HUES6 (cell line): ENCODE measurements around the gene DYNC1LI2.
A peak's percentile ranks its signal among the peaks of the same experiment; 100 is the strongest.

Experiments
- H3K27ac ChIP-seq: 2 replicates; pipeline ENCODE4 v1.7.0; 2013; ENCODE audit warnings: low read depth, mild to moderate bottlenecking, low read length, inconsistent platforms
- H3K27me3 ChIP-seq: 2 replicates; pipeline ENCODE4 v1.6.1; 2013; ENCODE audit warnings: low read length; ENCODE audit not compliant: control insufficient read depth, insufficient read depth
- H3K36me3 ChIP-seq: 2 replicates; pipeline ENCODE4 v1.6.1; 2013; ENCODE audit warnings: low read length; ENCODE audit not compliant: control insufficient read depth, insufficient read depth
- H3K4me1 ChIP-seq: 2 replicates; pipeline ENCODE4 v1.6.1; 2013; ENCODE audit warnings: low read length; ENCODE audit not compliant: control insufficient read depth, insufficient read depth
- H3K4me3 ChIP-seq: 2 replicates; pipeline ENCODE4 v1.5.1; 2013; ENCODE audit warnings: low read depth, low read length
- H3K9ac ChIP-seq: one replicate; pipeline ENCODE4 v1.6.1; 2013; ENCODE audit warnings: mild to moderate bottlenecking, low read length
- H3K9me3 ChIP-seq: 2 replicates; pipeline ENCODE4 v1.6.1; 2013; ENCODE audit warnings: low read depth, low read length; ENCODE audit not compliant: control insufficient read depth, insufficient read depth

The DYNC1LI2 gene

DNA sequence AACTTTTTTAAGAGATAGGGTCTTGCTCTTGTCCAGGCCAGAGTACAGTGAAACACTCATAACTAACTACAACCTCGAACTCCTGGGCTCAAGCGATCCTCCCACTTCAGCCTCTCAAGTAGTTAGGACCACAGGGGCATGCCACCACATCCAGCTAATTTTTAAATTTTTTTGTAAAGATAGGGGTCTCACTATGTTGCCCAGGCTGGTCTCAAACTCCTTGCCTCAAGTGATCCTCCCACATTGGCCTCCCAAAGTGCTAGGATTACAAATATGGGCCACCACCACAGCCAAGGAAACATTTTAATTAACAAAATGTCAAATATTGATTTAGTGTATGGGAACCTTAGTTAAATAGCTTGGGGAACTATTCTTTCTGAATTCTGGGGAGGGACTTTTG, 2.8 kb upstream of the DYNC1LI2 start:
- Histone ChIP-seq H3K4me1 (peaks cover 11% of the 10 kb centered on the region), H3K27ac (no peak overlapping the region), H3K27me3 (no peaks in the 10 kb centered on the region; the same call in 1 of the 2 replicates), H3K9me3 (no peaks in the 10 kb centered on the region), H3K9ac (no peak overlapping the region), H3K36me3 (peaks cover 18% of the 10 kb centered on the region), H3K4me3 (no peak overlapping the region)

DNA sequence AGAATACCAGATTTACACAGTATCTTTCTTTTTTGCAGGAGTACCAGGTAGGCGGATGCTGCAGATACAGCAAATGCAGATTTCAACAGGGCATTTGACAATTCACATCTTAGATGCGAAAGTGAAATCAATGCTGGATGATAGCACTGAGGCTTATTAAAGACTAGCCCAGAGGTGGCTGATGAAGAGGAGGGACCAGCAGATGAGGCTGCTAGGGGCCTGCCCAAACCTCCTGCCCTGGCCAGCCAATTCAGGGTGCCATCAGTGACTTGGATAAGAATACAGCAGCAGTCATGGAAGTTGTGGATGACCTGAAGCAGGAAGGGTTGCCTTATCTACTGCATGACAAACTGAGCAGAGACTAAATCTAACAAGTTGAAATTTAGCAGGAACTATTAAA, 1.5 kb upstream of the DYNC1LI2 start:
- H3K4me3 ChIP-seq: no peak overlapping the region
- peaks cover 30% of the 10 kb centered on the region for H3K36me3 ChIP-seq
- H3K27me3 ChIP-seq: no peaks in the 10 kb centered on the region; the same call in 1 of the 2 replicates
- no peaks in the 10 kb centered on the region for H3K9me3 ChIP-seq
- H3K9ac ChIP-seq: no peak overlapping the region
- no peak overlapping the region for H3K27ac ChIP-seq
- H3K4me1 ChIP-seq: peaks cover 11% of the 10 kb centered on the region

DNA sequence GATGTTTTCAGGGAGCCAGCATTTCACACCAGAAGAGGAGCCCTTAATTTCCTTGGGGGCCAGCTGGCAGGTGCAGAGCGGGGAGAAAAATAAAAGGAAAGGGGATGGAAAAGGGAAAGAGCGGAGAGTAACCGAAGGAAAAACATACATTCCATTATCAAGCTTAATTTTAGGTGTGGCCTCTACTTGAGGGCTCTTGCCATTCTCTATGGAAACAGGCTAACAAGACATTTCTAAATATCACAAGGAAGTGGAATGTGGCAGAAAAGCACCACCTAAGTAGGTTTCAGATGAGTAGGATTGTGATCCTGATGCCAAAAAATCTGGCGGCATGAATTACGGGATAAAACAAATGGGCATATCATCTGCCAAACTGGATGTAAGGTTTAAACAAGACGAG, 970 bp upstream of the DYNC1LI2 start:
- no peak overlapping the region for H3K4me3 ChIP-seq
- peaks cover 36% of the 10 kb centered on the region for H3K36me3 ChIP-seq
- peaks cover 11% of the 10 kb centered on the region for H3K4me1 ChIP-seq
- H3K27ac ChIP-seq: no peak overlapping the region
- H3K27me3 ChIP-seq: no peaks in the 10 kb centered on the region; the same call in 1 of the 2 replicates
- no peaks in the 10 kb centered on the region for H3K9me3 ChIP-seq
- H3K9ac ChIP-seq: no peak overlapping the region

DNA sequence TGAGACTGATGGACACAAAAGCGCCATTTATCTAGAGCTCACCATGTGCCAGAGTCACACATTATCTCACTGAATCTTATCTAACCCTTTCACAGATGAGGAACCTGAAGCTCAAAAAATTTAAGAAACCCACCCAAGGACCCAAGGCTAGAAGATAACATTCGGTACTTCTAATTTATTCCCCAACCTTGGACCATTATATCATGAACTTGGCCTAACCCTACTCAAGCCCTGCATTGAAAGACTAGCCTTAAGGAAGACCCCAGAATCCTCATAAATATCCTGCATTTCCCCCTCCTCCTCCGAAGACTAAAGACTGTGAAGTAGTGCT, 548 bp upstream of the DYNC1LI2 start:
- peaks cover 40% of the 10 kb centered on the region for H3K36me3 ChIP-seq
- no peaks in the 10 kb centered on the region for H3K9me3 ChIP-seq
- H3K9ac ChIP-seq: peak overlapping the region; percentile 98
- H3K27me3 ChIP-seq: no peaks in the 10 kb centered on the region; the same call in 1 of the 2 replicates
- H3K4me1 ChIP-seq: peaks cover 11% of the 10 kb centered on the region
- H3K4me3 ChIP-seq: peak overlapping the region; percentile 100
- no peak overlapping the region for H3K27ac ChIP-seq

DNA sequence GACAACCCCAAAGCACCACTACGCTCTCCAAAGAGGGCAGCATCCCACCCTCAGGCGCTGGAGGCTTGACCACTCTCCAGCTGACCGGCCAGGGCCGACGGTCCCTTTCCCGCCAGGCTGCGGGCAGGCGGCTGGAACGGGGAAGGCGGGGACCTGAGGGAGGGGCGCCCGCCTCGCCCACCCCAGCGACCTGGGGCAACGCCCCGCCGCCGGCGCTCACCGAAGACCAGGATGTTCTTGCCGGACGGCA, 431 bp downstream of the DYNC1LI2 start:
- Histone ChIP-seq H3K27ac (peak overlapping the region; percentile 96), H3K27me3 (no peaks in the 10 kb centered on the region; the same call in 1 of the 2 replicates), H3K36me3 (peaks cover 50% of the 10 kb centered on the region), H3K4me3 (peak overlapping the region; percentile 100), H3K9me3 (no peaks in the 10 kb centered on the region), H3K4me1 (peaks cover 11% of the 10 kb centered on the region), H3K9ac (peak overlapping the region; percentile 98)

DNA sequence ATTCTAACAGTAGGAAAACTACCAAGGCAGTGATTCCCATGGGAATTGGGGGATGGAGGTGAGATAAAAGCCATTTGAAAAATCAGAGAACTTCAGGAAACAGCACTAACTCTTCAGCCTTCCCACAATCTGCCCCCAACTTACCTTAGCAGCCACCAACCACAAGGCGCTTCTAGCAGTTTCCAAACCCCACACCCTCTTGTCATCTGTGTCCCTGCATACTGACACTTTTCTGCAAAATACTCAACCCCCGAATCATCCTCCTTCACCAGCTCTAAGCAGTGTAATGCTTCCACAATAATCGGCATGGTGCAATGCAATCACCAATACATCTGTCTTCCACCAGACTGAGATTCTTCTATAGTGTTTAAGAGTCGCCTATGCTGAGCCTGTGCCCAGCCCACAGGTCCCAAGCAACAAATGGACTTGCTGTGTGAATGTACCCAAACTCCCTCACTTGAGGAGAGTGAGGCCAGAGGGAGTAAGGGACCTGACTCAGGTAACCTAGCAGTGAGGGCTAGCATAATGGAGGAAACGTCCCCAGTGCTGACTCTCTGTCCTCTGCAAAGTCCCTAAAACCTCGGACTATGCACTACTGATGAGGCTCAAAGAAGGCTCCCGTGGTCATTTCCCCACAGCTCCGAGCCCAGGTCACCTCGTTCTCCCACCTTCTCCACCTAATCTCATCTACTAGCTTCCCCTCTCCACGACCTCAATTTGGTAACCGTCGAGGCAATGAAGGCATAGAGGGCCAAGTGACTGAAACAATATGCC, 943 bp downstream of the DYNC1LI2 start:
- Histone ChIP-seq H3K9me3 (no peaks in the 10 kb centered on the region), H3K9ac (peak overlapping the region; percentile 98), H3K4me3 (peak overlapping the region; percentile 100), H3K27ac (peak overlapping the region; percentile 96; the same call in 1 of the 2 replicates), H3K4me1 (peaks cover 11% of the 10 kb centered on the region), H3K36me3 (peaks cover 54% of the 10 kb centered on the region), H3K27me3 (no peaks in the 10 kb centered on the region; the same call in 1 of the 2 replicates)

DNA sequence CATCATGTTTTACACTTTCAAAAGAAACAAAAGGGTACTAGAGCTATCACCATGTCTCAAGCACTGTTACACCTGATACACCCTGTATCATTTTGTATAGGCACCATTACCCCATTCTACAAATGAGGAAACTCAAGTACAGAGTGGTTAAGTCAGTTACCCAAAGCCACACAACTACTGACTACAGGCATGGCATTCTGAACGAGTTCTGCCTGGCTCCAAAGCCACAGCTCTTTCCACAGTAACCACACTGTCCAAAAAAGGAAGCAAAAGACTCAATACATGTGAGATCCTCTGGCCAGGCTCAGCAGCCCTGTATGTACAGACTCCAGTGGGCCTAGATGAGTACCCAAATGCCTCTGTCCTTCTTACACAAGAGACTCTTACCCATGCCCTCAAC, 4.7 kb downstream of the DYNC1LI2 start:
- no peaks in the 10 kb centered on the region for H3K27me3 ChIP-seq
- H3K9me3 ChIP-seq: no peaks in the 10 kb centered on the region
- H3K27ac ChIP-seq: no peak overlapping the region
- H3K4me1 ChIP-seq: peaks cover 8% of the 10 kb centered on the region
- H3K4me3 ChIP-seq: no peak overlapping the region
- no peak overlapping the region for H3K9ac ChIP-seq
- H3K36me3 ChIP-seq: peaks cover 92% of the 10 kb centered on the region

DNA sequence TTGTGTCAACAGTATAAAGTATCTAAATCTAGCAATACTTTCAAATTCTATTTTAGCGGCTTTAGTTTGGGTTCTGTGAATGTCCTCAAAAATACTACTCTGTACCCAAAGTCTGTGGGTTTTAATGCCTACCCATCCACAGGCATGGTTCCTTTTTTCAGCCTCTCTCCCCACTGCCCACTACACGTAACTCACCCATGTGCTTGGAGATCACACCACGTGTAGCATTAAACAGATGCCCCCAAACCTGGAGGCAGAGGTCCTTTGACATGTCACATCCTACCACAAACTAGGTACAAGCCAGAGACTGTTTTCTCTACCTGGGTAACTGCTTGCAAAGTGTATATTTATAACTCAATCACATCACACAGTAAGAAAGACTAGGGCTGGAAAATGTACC, 5.4 kb downstream of the DYNC1LI2 start:
- Histone ChIP-seq H3K4me1 (peaks cover 8% of the 10 kb centered on the region), H3K27ac (no peak overlapping the region), H3K4me3 (no peak overlapping the region), H3K36me3 (peaks cover 98% of the 10 kb centered on the region), H3K9ac (no peak overlapping the region), H3K27me3 (no peaks in the 10 kb centered on the region), H3K9me3 (no peaks in the 10 kb centered on the region)

DNA sequence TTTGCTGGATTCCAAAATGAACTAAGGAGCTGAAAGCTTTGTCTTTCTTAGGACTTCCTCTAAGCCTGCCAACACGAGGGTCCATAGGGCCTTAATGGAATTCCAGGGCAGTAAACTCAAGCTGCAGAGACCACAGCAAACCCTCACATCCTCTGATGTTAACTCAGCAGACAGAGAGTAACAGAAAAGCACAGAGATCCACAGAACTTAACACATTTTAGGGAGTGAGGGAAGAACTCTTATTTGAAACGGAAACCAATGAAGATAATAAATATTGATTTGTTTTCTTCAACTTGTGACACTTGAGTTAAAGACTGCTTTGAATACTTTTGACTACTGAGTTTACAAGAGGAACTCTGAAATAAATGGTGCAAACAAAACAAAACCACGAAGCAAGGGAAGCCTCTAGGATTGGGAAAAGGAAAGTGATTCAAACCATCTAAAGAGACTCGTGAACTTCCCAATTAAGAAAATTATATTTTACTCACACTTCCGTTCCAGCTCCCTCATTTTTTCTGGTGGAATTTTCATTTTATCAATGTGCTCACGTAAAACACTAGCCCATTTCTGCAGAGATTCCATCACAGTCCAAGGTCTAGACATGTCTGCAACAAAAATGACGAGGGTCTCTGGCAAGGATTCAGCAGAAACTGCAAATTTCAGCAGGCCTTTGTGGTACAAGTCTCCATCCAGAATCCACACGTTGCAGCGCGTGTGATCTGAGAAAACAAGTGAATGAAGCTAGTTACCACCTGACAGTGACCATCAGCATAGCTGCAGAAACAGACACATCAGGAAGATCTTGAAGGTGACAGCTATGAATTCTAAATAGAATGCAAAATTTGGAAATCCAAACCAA, 9.2 kb downstream of the DYNC1LI2 start:
- peaks cover 97% of the 10 kb centered on the region for H3K36me3 ChIP-seq
- H3K4me3 ChIP-seq: no peak overlapping the region
- H3K9ac ChIP-seq: peak overlapping the region; percentile 24
- H3K9me3 ChIP-seq: no peaks in the 10 kb centered on the region
- H3K27ac ChIP-seq: no peak overlapping the region; the same call in 1 of the 2 replicates
- no peaks in the 10 kb centered on the region for H3K27me3 ChIP-seq
- peaks cover 9% of the 10 kb centered on the region for H3K4me1 ChIP-seq

DNA sequence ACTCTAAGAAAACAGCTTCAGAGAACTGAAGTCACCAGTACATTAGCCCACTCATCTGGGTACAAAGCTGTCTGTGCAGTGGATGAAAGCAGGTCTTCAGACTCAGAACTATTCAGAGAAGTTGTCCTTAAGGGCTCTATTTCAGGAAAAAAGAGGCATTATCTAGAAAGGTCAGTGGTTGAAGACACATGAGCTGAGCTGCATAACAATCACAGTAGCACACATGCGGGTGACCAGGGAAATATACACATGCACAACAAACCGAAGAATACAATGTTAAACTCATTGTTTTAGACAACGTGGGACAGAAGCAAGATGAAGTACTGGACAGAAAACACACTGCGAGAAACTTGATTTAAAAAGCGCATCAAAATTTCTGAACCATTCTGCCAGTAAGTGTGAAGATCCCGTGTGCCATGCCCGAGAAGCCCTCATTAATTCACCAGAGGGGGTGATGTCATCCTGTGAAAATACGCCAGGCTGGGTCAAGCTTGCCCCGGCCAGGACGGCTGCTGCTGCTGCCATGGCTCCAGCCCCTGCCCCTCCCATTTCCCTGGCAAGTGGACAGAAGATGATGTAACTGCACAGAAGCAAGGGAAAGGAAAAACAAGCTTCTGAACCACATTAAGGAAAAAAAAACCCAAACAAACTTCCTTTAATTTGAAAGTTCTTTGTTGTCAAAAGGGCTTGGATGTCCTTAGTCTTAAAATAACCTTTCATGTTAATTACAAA, 10.1 kb downstream of the DYNC1LI2 start:
- H3K36me3 ChIP-seq: peaks cover 97% of the 10 kb centered on the region
- H3K9me3 ChIP-seq: no peaks in the 10 kb centered on the region
- no peak overlapping the region for H3K4me3 ChIP-seq
- no peaks in the 10 kb centered on the region for H3K27me3 ChIP-seq
- peaks cover 9% of the 10 kb centered on the region for H3K4me1 ChIP-seq
- no peak overlapping the region; the same call in 1 of the 2 replicates for H3K27ac ChIP-seq
- no peak overlapping the region for H3K9ac ChIP-seq

DNA sequence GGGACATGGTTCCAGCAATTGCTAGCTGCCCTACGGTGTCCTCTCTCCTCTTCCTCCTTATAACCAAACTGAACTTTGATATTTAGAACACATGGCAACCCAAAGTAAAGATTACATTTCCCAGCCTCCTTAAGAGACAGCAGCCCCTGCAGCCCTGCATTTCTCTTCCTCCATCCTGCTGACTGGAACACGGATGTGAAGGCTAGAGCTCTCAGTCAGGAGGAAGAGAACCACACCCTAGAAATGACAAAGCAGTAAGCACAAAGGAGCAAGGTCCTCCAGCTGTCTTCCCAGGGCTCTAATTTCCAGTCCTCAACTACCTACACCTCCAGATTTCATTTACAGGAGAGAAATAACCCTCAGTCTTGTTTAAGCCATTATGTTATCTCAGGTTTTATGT, 10.9 kb downstream of the DYNC1LI2 start:
- Histone ChIP-seq H3K27ac (no peak overlapping the region), H3K9me3 (no peaks in the 10 kb centered on the region), H3K9ac (no peak overlapping the region), H3K36me3 (peaks cover 97% of the 10 kb centered on the region), H3K4me1 (peaks cover 9% of the 10 kb centered on the region), H3K4me3 (no peak overlapping the region), H3K27me3 (no peaks in the 10 kb centered on the region)
